ENCODE measurements around the gene RPS2.
"Not testable (repeated sequence)": the region's sequence is repeated elsewhere in the genome, so short reads cannot be mapped to it uniquely, and the experiment has no call there.

RPS2 gene

GRCh38 chr16:1963806-1964505 lies 670 bp downstream of the RPS2 start:
- DNase-seq (ENCODE audit: low read depth, low spot score), result no peak

GRCh38 chr16:1962161-1963153 lies 2.2 kb downstream of the RPS2 start:
- not testable (repeated sequence) for DNase-seq (ENCODE audit: low read depth, low spot score)

GRCh38 chr16:1961651-1962067 lies 3.0 kb downstream of the RPS2 start:
- DNase-seq (ENCODE audit: low read depth, low spot score), result no peak

GRCh38 chr16:1960665-1961630 lies 3.7 kb downstream of the RPS2 start:
- DNase-seq (ENCODE audit: low read depth, low spot score), result no peak

- no peak for DNase-seq (ENCODE audit: low read depth, low spot score)
Observed at GRCh38 chr16:1959269-1960039, 5.2 kb downstream of the RPS2 start, which contains the start of gene NDUFB10. NDUFB10 (plus strand) TSS chr16:1959538; CDS start chr16:1959625, 87 bp downstream.

- no peak for DNase-seq (ENCODE audit: low read depth, low spot score)
Observed at GRCh38 chr16:1958715-1959268, 5.8 kb downstream of the RPS2 start.

- DNase-seq (ENCODE audit: low read depth, low spot score), result not testable (repeated sequence)
Observed at GRCh38 chr16:1958143-1958491, 6.5 kb downstream of the RPS2 start.

GRCh38 chr16:1957434-1958142 lies 7.0 kb downstream of the RPS2 start:
- not testable (repeated sequence) for DNase-seq (ENCODE audit: low read depth, low spot score)

GRCh38 chr16:1953734-1954133 lies 10.9 kb downstream of the RPS2 start:
- no peak for DNase-seq (ENCODE audit: low read depth, low spot score)

GRCh38 chr16:1950559-1950958 lies 14.1 kb downstream of the RPS2 start:
- no peak for DNase-seq (ENCODE audit: low read depth, low spot score)

GRCh38 chr16:1950047-1950446 lies 14.6 kb downstream of the RPS2 start:
- DNase-seq (ENCODE audit: low read depth, low spot score), result no peak

GRCh38 chr16:1949507-1949906 lies 15.1 kb downstream of the RPS2 start:
- no peak for DNase-seq (ENCODE audit: low read depth, low spot score)

- DNase-seq (ENCODE audit: low read depth, low spot score), result no peak
Observed at GRCh38 chr16:1947369-1947670, 17.3 kb downstream of the RPS2 start.

GRCh38 chr16:1946495-1947368 lies 17.9 kb downstream of the RPS2 start:
- DNase-seq (ENCODE audit: low read depth, low spot score), result no peak

GRCh38 chr16:1945559-1946391 lies 18.9 kb downstream of the RPS2 start:
- DNase-seq (ENCODE audit: low read depth, low spot score), result no peak

GRCh38 chr16:1944612-1945199 lies 19.9 kb downstream of the RPS2 start:
- no peak for DNase-seq (ENCODE audit: low read depth, low spot score)
